ENCODE measurements around the gene IL36B. TPM values are rescaled to one million over a fixed set of nuclear protein-coding genes. Genes with fewer than 3 reads are reported as not detected.

The IL36B gene
- total RNA-seq, 2 experiments from 2014 or later, result not detected

DNA sequence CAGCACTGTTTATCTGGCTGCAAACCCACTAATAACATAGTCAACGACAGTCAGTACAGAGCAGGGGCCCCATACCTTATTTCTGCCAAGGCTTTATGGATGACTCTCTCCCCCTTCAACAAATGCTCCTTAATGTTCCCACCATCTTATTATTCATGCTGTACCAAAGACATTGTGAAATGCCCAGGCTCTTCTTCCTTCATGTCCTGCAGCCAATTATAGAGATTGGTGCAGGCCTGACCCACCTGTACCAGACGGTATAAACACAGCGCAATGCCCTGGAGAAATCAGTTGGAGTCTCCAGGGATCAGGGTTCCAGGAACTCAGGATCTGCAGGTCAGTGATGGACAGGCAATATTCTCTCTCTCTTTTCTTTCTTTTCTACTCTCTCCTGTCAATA, 15.0 kb upstream of the IL36B start, which contains the start of gene IL1F10:
TSS of gene IL1F10 (plus strand) at position 290 of the 400 bp plus-strand sequence. CDS start 4,769 bp downstream, outside the sequence.
- H3K4me1 ChIP-seq (ENCODE audit: insufficient read depth, low read length), result no peaks in the 10 kb centered on the region
- H3K4me3 ChIP-seq (ENCODE audit: low read length), result no peak within 1 kb of the TSS
- H3K27me3 Mint-ChIP-seq, result no peaks in the 10 kb centered on the region
- no peaks in the 10 kb centered on the region for H3K4me1 Mint-ChIP-seq (ENCODE audit: low read depth)
- H3K27me3 ChIP-seq (ENCODE audit: control insufficient read depth in 1 of 2, insufficient read depth in 2 of 2, low read length in 2 of 2), result no peaks in the 10 kb centered on the region
- intact Hi-C loops (cut with DNase I, micrococcal nuclease), result no loop called here
- H3K9me3 ChIP-seq (ENCODE audit: control insufficient read depth in 1 of 2, insufficient read depth in 1 of 2, low read length in 2 of 2), result no peaks in the 10 kb centered on the region
- DNase-seq, result no peak
- no peak within 1 kb of the TSS for H3K4me3 Mint-ChIP-seq
- CTCF ChIA-PET, result no interaction called here
- no peaks in the 10 kb centered on the region for H3K36me3 Mint-ChIP-seq (ENCODE audit: low read depth)
- H3K27ac Mint-ChIP-seq, result no peak within 1 kb of the TSS
- no peaks in the 10 kb centered on the region for H3K9me3 Mint-ChIP-seq
- no peaks in the 10 kb centered on the region for H3K36me3 ChIP-seq (ENCODE audit: insufficient read depth, low read length)
- POLR2A ChIA-PET, result no interaction called here
- no peak for ATAC-seq (ENCODE audit: poor library complexity)
- no peak within 1 kb of the TSS for H3K27ac ChIP-seq (ENCODE audit: low read depth in 1 of 2, low read length in 2 of 2)
- TF ChIP-seq, protein P1, sequence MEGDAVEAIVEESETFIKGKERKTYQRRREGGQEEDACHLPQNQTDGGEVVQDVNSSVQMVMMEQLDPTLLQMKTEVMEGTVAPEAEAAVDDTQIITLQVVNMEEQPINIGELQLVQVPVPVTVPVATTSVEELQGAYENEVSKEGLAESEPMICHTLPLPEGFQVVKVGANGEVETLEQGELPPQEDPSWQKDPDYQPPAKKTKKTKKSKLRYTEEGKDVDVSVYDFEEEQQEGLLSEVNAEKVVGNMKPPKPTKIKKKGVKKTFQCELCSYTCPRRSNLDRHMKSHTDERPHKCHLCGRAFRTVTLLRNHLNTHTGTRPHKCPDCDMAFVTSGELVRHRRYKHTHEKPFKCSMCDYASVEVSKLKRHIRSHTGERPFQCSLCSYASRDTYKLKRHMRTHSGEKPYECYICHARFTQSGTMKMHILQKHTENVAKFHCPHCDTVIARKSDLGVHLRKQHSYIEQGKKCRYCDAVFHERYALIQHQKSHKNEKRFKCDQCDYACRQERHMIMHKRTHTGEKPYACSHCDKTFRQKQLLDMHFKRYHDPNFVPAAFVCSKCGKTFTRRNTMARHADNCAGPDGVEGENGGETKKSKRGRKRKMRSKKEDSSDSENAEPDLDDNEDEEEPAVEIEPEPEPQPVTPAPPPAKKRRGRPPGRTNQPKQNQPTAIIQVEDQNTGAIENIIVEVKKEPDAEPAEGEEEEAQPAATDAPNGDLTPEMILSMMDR (IDR thresholded peaks at IDR 0.05), result no peak

DNA sequence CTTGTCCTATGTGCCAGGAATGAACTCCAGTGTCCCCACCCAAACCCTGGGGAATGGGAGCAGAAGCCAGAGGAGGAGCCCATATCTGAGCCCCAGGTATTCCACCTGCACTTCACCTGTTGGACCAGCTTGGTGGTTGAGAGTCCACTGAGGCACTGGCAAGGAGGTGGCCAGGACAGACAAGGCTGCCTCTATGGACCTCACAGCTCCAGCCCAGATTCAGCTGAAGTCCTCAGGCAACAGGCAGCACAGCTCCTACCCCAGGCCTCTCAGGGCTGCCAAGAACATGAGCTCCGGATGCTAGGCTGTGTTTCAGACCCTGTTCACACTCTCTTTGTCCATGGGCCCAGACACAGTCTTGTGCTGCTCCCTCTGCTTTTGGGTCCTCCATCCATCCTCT, 12.2 kb upstream of the IL36B start:
- ATAC-seq (ENCODE audit: poor library complexity) (no peak), DNase-seq (no peak)
- H3K27ac Mint-ChIP-seq, result no peak overlapping the region
- H3K27me3 Mint-ChIP-seq, result no peaks in the 10 kb centered on the region
- H3K4me1 Mint-ChIP-seq (ENCODE audit: low read depth), result no peaks in the 10 kb centered on the region
- CTCF ChIA-PET, result no interaction called here
- intact Hi-C loops (cut with DNase I, micrococcal nuclease), result no loop called here
- Histone ChIP-seq H3K27me3 (ENCODE audit: control insufficient read depth in 1 of 2, insufficient read depth in 2 of 2, low read length in 2 of 2) (peaks cover 0 to 2% of the 10 kb centered on the region in 2 experiments), H3K9me3 (ENCODE audit: control insufficient read depth in 1 of 2, insufficient read depth in 1 of 2, low read length in 2 of 2) (no peaks in the 10 kb centered on the region), H3K4me3 (ENCODE audit: low read length) (no peak overlapping the region), H3K36me3 (ENCODE audit: insufficient read depth, low read length) (no peaks in the 10 kb centered on the region), H3K27ac (ENCODE audit: low read depth in 1 of 2, low read length in 2 of 2) (no peak overlapping the region), H3K4me1 (ENCODE audit: insufficient read depth, low read length) (no peaks in the 10 kb centered on the region)
- H3K4me3 Mint-ChIP-seq, result no peak overlapping the region
- H3K36me3 Mint-ChIP-seq (ENCODE audit: low read depth), result no peaks in the 10 kb centered on the region
- TF ChIP-seq, protein P1 (IDR thresholded peaks at IDR 0.05), result no peak
- H3K9me3 Mint-ChIP-seq, result no peaks in the 10 kb centered on the region
- POLR2A ChIA-PET, result interaction anchor here (0.6 kb wide), 1 partner anchor 188 kb away, joined by 3 read pairs; no protein-coding TSS in a partner anchor

DNA sequence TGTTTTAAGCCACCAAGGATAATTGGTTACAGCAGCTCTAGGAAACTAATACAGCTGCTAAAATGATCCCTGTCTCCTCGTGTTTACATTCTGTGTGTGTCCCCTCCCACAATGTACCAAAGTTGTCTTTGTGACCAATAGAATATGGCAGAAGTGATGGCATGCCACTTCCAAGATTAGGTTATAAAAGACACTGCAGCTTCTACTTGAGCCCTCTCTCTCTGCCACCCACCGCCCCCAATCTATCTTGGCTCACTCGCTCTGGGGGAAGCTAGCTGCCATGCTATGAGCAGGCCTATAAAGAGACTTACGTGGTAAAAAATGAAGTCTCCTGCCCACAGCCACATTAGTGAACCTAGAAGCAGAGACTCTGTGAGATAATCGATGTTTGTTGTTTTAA, 11.6 kb upstream of the IL36B start:
- Histone ChIP-seq H3K4me3 (ENCODE audit: low read length) (no peak overlapping the region), H3K36me3 (ENCODE audit: insufficient read depth, low read length) (no peaks in the 10 kb centered on the region), H3K4me1 (ENCODE audit: insufficient read depth, low read length) (no peaks in the 10 kb centered on the region), H3K27me3 (ENCODE audit: control insufficient read depth in 1 of 2, insufficient read depth in 2 of 2, low read length in 2 of 2) (peaks cover 0 to 2% of the 10 kb centered on the region in 2 experiments), H3K9me3 (ENCODE audit: control insufficient read depth in 1 of 2, insufficient read depth in 1 of 2, low read length in 2 of 2) (no peaks in the 10 kb centered on the region), H3K27ac (ENCODE audit: low read depth in 1 of 2, low read length in 2 of 2) (no peak overlapping the region)
- no peaks in the 10 kb centered on the region for H3K27me3 Mint-ChIP-seq
- no peaks in the 10 kb centered on the region for H3K9me3 Mint-ChIP-seq
- CTCF ChIA-PET, result no interaction called here
- H3K27ac Mint-ChIP-seq, result no peak overlapping the region
- no peak overlapping the region for H3K4me3 Mint-ChIP-seq
- DNase-seq, result no peak
- TF ChIP-seq, protein P1 (IDR thresholded peaks at IDR 0.05), result no peak
- H3K4me1 Mint-ChIP-seq (ENCODE audit: low read depth), result no peaks in the 10 kb centered on the region
- intact Hi-C loops (cut with DNase I, micrococcal nuclease), result no loop called here
- POLR2A ChIA-PET, result interaction anchor here (0.6 kb wide), 1 partner anchor 189 kb away, joined by 3 read pairs; no protein-coding TSS in a partner anchor
- no peak for ATAC-seq (ENCODE audit: poor library complexity)
- H3K36me3 Mint-ChIP-seq (ENCODE audit: low read depth), result no peaks in the 10 kb centered on the region

Data from CD4-positive, alpha-beta T cell (primary cell).